WTC11 (cell line): Measurements from ENCODE around the gene TANGO2.

Experiments
- CBFB ChIP-seq: sonication (generic); formaldehyde crosslinking; IDR thresholded peaks from 2 replicates; pipeline ENCODE4 v1.8.1; 2022; ENCODE audit warnings: mild to moderate bottlenecking, low read depth, missing genetic modification reagents
- GABPB1 ChIP-seq: sonication (generic); formaldehyde crosslinking; IDR thresholded peaks from 2 replicates; pipeline ENCODE4 v1.8.1; 2023; ENCODE audit warnings: mild to moderate bottlenecking, missing genetic modification reagents
- NR2C2 ChIP-seq: sonication (generic); formaldehyde crosslinking; IDR thresholded peaks from 2 replicates; pipeline ENCODE4 v1.8.0; 2022; ENCODE audit warnings: mild to moderate bottlenecking, missing genetic modification reagents
- ZNF232 ChIP-seq: sonication (generic); formaldehyde crosslinking; IDR thresholded peaks from 2 replicates; pipeline ENCODE4 v1.8.0; 2022; ENCODE audit warnings: mild to moderate bottlenecking, missing genetic modification reagents
- TF ChIP-seq, protein P1 (sequence below): fragments of 200-600 bp; IDR thresholded peaks from 2 replicates; pipeline ENCODE4 v1.8.0; 2022; ENCODE audit warnings: antibody characterized with exemption
- TF ChIP-seq, protein P2 (sequence below): sonication (generic); formaldehyde crosslinking; IDR thresholded peaks from 2 replicates; pipeline ENCODE4 v1.8.0; 2022; ENCODE audit warnings: mild to moderate bottlenecking, missing genetic modification reagents
- TF ChIP-seq, protein P3 (sequence below): sonication (generic); formaldehyde crosslinking; IDR thresholded peaks from 2 replicates; pipeline ENCODE4 v1.8.0; 2022; ENCODE audit warnings: mild to moderate bottlenecking, missing genetic modification reagents

DNA sequence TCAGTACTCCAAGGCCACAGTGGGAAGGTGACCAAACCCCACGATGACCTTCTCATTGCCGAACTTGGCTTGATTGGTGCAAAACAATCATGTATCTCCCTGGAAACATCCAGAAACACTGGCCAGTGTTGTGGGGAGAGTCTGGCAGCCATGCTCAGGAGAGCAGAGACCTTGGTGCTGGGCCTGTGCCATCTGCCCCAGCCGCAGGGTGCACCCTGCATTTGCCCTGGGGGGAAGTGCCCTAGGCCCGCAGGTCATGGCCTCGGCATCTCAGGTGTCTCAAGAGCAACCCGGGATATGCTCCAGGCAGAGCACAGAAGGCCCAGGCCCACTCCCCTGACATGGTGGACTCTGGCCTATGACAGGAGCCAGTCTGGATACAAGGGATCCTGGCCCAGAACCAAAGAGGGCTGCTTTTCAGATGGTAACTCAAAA, 28.0 kb upstream of the TANGO2 start:
- TF ChIP-seq NR2C2 (CRISPR knock-in tag) (no peak), ZNF232 (CRISPR knock-in tag) (no peak), GABPB1 (CRISPR knock-in tag) (no peak), CBFB (CRISPR knock-in tag) (no peak)
- TF ChIP-seq, protein P1, sequence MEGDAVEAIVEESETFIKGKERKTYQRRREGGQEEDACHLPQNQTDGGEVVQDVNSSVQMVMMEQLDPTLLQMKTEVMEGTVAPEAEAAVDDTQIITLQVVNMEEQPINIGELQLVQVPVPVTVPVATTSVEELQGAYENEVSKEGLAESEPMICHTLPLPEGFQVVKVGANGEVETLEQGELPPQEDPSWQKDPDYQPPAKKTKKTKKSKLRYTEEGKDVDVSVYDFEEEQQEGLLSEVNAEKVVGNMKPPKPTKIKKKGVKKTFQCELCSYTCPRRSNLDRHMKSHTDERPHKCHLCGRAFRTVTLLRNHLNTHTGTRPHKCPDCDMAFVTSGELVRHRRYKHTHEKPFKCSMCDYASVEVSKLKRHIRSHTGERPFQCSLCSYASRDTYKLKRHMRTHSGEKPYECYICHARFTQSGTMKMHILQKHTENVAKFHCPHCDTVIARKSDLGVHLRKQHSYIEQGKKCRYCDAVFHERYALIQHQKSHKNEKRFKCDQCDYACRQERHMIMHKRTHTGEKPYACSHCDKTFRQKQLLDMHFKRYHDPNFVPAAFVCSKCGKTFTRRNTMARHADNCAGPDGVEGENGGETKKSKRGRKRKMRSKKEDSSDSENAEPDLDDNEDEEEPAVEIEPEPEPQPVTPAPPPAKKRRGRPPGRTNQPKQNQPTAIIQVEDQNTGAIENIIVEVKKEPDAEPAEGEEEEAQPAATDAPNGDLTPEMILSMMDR = no peak
- TF ChIP-seq, protein P2, sequence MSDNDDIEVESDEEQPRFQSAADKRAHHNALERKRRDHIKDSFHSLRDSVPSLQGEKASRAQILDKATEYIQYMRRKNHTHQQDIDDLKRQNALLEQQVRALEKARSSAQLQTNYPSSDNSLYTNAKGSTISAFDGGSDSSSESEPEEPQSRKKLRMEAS (CRISPR knock-in tag) = no peak
- TF ChIP-seq, protein P3, sequence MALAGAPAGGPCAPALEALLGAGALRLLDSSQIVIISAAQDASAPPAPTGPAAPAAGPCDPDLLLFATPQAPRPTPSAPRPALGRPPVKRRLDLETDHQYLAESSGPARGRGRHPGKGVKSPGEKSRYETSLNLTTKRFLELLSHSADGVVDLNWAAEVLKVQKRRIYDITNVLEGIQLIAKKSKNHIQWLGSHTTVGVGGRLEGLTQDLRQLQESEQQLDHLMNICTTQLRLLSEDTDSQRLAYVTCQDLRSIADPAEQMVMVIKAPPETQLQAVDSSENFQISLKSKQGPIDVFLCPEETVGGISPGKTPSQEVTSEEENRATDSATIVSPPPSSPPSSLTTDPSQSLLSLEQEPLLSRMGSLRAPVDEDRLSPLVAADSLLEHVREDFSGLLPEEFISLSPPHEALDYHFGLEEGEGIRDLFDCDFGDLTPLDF (CRISPR knock-in tag) = no peak
